GM21717 (cell line): Measurements from ENCODE around the gene COL1A2.

Experiments
- ATAC-seq: cut with Tn5 transposase; IDR thresholded peaks from one replicate; pipeline ENCODE4 v1.9.1; 2021; ENCODE audit warnings: mild to moderate bottlenecking, moderate library complexity; ENCODE audit not compliant: unreplicated experiment

Gene COL1A2

DNA sequence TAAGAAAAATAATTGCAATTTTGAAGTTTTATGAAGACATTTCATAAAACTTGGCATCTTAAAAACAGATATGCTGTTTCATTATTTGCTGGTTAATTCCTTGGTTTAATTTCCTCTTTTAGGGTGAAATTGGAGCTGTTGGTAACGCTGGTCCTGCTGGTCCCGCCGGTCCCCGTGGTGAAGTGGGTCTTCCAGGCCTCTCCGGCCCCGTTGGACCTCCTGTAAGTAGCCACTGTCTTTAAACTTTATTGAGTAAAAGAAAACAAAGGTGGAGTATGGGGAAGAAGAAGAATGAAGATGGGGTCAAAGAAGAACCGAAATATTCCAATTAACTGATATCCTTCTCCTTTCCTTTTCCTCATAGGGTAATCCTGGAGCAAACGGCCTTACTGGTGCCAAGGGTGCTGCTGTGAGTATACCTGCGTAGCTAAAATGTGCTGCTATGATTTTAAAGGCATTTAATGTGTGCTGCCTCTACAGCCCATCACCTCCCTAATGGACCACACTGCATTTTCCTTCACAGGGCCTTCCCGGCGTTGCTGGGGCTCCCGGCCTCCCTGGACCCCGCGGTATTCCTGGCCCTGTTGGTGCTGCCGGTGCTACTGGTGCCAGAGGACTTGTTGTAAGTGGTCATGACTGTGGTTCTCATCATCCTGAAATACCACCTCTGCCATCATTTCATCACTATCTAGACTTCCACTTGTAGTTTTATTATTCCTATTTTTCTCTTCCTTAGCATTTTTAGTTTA lies 14.7 kb downstream of the COL1A2 start:
- ATAC-seq: no peak

DNA sequence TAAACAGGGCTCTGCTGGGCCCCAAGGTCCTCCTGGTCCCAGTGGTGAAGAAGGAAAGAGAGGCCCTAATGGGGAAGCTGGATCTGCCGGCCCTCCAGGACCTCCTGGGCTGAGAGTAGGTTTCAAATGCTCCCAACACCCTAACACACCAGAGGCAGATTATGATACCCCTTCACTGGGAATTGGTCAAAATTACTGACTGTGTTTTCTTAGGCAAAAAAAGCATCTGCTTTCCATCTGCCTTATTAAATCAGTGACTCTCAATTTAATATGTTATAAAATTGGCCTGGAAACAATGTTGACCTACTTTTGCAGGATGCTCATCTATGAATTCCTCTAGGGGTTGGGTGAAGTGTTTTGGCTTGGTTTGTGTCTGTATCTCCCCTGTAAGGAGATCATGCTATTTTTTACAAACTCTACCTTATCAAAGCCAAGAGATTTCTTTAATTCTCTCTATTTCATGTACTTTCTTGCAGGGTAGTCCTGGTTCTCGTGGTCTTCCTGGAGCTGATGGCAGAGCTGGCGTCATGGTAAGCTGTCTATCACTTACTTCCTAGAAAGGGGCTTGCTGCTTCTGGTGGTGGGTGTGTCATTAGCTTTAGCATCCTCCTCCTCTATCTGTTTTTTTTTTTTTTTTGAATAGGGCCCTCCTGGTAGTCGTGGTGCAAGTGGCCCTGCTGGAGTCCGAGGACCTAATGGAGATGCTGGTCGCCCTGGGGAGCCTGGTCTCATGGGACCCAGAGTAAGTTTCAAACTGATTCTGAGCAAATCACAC lies 15.9 kb downstream of the COL1A2 start:
- no peak for ATAC-seq

DNA sequence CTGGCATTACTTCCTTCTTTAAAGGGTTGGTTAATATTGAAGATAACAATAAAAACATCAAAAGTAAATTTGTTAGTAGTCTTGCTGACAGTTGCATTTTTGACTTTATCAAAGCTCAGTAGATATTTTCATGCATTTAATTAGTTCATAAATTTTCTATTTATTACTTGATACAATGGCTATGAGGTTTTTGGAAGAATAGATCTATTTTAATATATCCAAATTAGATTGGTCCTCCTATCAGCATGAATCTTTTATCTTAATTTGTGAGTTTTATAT lies 16.4 kb downstream of the COL1A2 start:
- no peak for ATAC-seq

GRCh38 chr7:94412762-94413322 lies 18.1 kb downstream of the COL1A2 start:
- ATAC-seq: no peak

- ATAC-seq: no peak
These were observed 19.8 kb downstream of the COL1A2 start for GRCh38 chr7:94414481-94414880.

- ATAC-seq: no peak
These were observed 20.3 kb downstream of the COL1A2 start for GRCh38 chr7:94414980-94415379.

GRCh38 chr7:94417306-94417705 lies 22.6 kb downstream of the COL1A2 start:
- no peak for ATAC-seq

DNA sequence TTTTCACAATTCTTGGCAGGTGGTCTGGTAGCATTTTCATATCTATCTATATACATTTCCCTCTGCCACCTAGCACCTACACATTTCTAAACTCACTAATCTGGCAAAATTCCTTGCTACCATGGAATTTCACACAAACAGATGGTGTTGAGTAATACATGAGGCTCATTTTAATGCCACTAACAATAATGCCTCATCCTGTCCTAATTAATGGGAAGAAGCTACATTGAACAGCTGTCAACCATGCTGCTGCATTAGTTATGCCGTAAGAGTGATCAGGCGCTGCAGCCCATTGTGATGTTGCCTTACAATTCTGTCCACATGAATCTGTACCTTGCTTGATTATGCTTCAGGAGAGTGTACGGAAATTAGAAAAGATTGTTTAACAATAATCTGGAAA lies 23.2 kb downstream of the COL1A2 start:
- ATAC-seq: no peak

GRCh38 chr7:94418851-94419250 lies 24.2 kb downstream of the COL1A2 start:
- ATAC-seq: no peak

GRCh38 chr7:94420328-94420727 lies 25.6 kb downstream of the COL1A2 start:
- ATAC-seq: no peak

- ATAC-seq: no peak
These were observed 27.0 kb downstream of the COL1A2 start for GRCh38 chr7:94421681-94422080.

DNA sequence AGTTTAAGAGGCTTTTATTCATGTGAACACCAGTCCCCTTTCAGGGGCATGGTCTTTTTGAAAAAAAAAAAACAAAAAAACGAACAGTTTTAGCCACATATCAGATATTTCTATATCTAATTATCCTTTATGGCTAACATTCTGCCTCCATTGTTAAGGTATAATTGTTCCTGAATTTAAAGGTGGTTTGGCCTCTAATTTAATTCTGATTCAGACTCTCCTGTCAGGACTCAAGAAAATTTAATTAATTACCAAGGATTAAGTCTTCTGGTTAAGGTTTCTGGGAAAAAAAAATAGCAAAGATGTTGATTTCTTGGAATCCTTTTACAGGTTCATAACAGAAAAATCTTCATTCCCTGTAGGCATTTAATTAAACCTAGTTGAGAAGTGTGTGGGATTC lies 27.4 kb downstream of the COL1A2 start:
- no peak for ATAC-seq

- no peak for ATAC-seq
These were observed 28.2 kb downstream of the COL1A2 start for GRCh38 chr7:94422827-94423460.

DNA sequence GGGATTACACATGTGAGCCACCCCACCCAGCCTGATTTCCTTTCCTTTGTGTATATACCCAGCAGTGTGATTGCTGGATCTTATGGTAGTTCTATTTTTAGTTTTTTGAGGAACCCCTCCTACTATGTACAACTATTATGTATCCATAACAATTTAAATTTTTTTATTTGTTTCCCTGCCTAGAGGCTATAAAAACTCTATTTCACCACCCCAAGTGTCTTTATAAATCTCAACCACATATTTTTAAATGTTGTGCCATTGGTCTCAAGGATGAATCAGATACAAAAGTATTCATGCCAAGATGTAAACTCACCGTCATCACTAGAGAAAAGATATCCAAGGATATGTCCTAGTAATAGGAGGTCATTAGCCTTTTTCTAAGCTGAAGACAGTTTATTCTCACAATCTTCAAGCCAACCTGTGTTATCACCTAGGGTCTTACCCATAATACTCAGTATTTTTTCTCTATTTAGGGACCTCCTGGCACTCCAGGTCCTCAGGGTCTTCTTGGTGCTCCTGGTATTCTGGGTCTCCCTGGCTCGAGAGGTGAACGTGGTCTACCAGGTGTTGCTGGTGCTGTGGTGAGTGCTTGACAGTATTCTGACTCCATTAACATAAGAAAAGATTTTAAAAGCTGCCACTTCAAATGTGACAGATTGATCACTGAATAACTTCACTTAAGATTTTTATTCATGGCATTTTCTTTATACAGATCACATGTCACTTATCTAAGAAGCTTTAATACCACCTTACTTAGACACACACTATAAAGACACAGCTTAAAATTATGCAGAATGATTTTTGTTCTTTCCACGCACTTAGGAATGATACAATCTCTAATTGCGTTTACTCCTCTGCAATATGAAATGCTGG lies 29.4 kb downstream of the COL1A2 start:
- ATAC-seq: no peak

DNA sequence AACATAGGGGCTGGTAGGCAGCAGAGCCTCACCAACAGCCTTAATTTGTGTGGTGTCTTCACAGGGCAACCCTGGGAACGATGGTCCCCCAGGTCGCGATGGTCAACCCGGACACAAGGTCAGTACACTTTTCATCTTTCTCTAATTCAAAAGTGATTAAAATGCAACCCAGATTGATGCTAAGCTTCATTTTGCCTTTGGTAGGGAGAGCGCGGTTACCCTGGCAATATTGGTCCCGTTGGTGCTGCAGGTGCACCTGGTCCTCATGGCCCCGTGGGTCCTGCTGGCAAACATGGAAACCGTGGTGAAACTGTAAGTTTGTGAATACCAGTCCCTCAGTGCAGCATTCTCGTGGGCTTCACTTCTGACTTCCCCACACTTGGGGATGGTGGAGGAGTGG lies 30.9 kb downstream of the COL1A2 start:
- ATAC-seq: no peak

GRCh38 chr7:94426980-94427875 lies 32.5 kb downstream of the COL1A2 start:
- ATAC-seq: no peak

DNA sequence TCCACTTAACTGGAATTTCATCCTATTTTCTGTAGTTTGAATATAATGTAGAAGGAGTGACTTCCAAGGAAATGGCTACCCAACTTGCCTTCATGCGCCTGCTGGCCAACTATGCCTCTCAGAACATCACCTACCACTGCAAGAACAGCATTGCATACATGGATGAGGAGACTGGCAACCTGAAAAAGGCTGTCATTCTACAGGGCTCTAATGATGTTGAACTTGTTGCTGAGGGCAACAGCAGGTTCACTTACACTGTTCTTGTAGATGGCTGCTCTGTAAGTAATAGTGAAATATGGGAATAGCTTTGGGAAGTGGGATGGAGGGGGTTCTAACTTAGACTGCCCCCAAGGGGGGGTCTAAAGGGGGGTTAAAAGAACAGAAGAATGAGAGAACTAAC lies 34.5 kb downstream of the COL1A2 start:
- no peak for ATAC-seq

- no peak for ATAC-seq
These were observed 36.5 kb downstream of the COL1A2 start for GRCh38 chr7:94431176-94431575.

DNA sequence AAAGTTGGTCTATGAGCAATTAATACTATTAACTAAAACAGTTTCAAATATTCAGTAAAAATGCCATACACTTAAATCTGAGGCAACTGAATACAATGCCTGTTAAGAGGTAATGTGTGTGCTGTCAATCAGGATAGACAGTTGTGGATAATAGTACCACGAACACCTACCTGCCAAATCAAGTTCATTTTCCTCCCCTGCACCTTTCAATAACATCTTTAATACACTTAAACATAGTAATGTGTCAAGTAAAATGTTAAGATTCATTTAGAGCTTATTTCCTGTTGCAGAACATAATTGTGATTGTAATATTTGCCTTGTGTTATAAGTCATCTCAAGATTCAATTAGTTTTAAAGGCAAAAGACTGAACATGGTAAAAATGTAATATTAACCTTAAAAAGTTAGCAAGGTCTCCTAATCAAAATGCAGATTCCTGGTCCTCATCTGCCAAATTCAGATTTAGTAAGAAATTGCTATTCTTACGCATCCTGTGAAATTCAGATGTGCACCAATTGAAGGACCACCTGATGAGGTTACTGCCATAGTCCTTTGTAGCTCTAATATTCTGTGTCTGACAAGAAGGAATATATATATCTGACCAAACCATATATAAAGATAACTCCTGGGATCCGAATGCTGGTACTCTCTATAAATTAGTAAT lies 37.1 kb downstream of the COL1A2 start:
- ATAC-seq: no peak
